HepG2 (cell line): ENCODE measurements around the gene EBPL. TPM values are rescaled to one million over a fixed set of nuclear protein-coding genes. Genes with fewer than 3 reads are reported as not detected.
A peak's percentile ranks its signal among the peaks of the same experiment; 100 is the strongest.

Source experiments
- BCL3 ChIP-seq: sonication (generic); formaldehyde crosslinking; IDR thresholded peaks from 2 replicates; pipeline ENCODE4 v1.5.1; 2020; ENCODE audit warnings: mild to moderate bottlenecking, missing genetic modification reagents, moderate library complexity
- CREB1 ChIP-seq, 2 experiments: fragments of 450-650 bp in 1 of 2; IDR thresholded peaks; 2 replicates each; pipeline ENCODE4 v1.6.1; 2016 to 2017; ENCODE audit warnings: control low read depth in 1 of 2, mild to moderate bottlenecking in 1 of 2, missing compliant biosample characterization in 1 of 2, missing genetic modification characterization in 1 of 2
- E2F1 ChIP-seq: sonication (generic); formaldehyde crosslinking; IDR thresholded peaks from 2 replicates; pipeline ENCODE4 v1.5.0; 2020; ENCODE audit warnings: missing genetic modification reagents
- GATAD2A ChIP-seq: IDR thresholded peaks from 2 replicates; pipeline ENCODE4 v1.6.1; 2016
- HBP1 ChIP-seq: IDR thresholded peaks from 2 replicates; pipeline ENCODE4 v1.6.1; 2016; ENCODE audit warnings: low read depth, control low read depth
- HMG20A ChIP-seq: IDR thresholded peaks from 2 replicates; pipeline ENCODE4 v1.6.1; 2016; ENCODE audit warnings: borderline replicate concordance
- HNF4A ChIP-seq: sonication (generic); formaldehyde crosslinking; IDR thresholded peaks from 2 replicates; pipeline ENCODE4 v1.4.0; 2020; ENCODE audit warnings: missing genetic modification reagents
- IKZF1 ChIP-seq: fragments of 450-650 bp; IDR thresholded peaks from 2 replicates; pipeline ENCODE4 v1.7.1; 2016
- PAF1 ChIP-seq: IDR thresholded peaks from 2 replicates; pipeline ENCODE4 v1.6.1; 2016; ENCODE audit warnings: missing genetic modification reagents, missing compliant biosample characterization
- SMARCE1 ChIP-seq: fragments of 450-650 bp; IDR thresholded peaks from 2 replicates; pipeline ENCODE4 v1.6.1; 2017; ENCODE audit warnings: borderline replicate concordance
- SOX5 ChIP-seq: IDR thresholded peaks from 2 replicates; pipeline ENCODE4 v1.6.1; 2016; ENCODE audit warnings: borderline replicate concordance
- THRA ChIP-seq: sonication (generic); formaldehyde crosslinking; IDR thresholded peaks from 2 replicates; pipeline ENCODE4 v1.4.0; 2020; ENCODE audit warnings: missing genetic modification reagents, borderline replicate concordance
- ZBTB10 ChIP-seq: sonication (generic); formaldehyde crosslinking; IDR thresholded peaks from 2 replicates; pipeline ENCODE4 v1.4.0; 2020; ENCODE audit warnings: missing genetic modification reagents, borderline replicate concordance
- ZFP36L2 ChIP-seq: sonication (generic); formaldehyde crosslinking; IDR thresholded peaks from 2 replicates; pipeline ENCODE4 v1.4.0; 2020; ENCODE audit warnings: missing genetic modification reagents
- ZNF101 ChIP-seq: sonication (generic); formaldehyde crosslinking; IDR thresholded peaks from 2 replicates; pipeline ENCODE4 v1.4.0; 2020; ENCODE audit warnings: mild to moderate bottlenecking, low read depth, missing genetic modification reagents, borderline replicate concordance
- ZNF205 ChIP-seq: IDR thresholded peaks from 2 replicates; pipeline ENCODE4 v1.6.1; 2018; ENCODE audit warnings: missing biosample characterization, missing genetic modification reagents
- ZNF350 ChIP-seq: sonication (generic); formaldehyde crosslinking; IDR thresholded peaks from 2 replicates; pipeline ENCODE4 v1.4.0; 2020; ENCODE audit warnings: mild to moderate bottlenecking, low read depth, missing genetic modification reagents, borderline replicate concordance
- ZNF607 ChIP-seq: sonication (generic); formaldehyde crosslinking; IDR thresholded peaks from 2 replicates; pipeline ENCODE4 v1.5.1; 2020; ENCODE audit warnings: missing genetic modification reagents, mild to moderate bottlenecking, borderline replicate concordance
- polyA plus RNA-seq, 8 experiments: library from polyadenylated mRNA; depleted of rRNA in 3 of 8; stranded (reverse) in 7 of 8; unstranded in 1 of 8; fragments of >200 nt; fragmentation: Illumina TruSeq in 4 of 8; extraction: Trizol in 4 of 8; gene quantifications; 2 replicates each; pipeline versions ENCODE4 v1.2.1 to v1.2.3, GENCODE V29; 2011 to 2016; ENCODE audit warnings: low read depth in 4 of 8, missing spikeins in 1 of 8, mixed read lengths in 1 of 8; ENCODE audit not compliant: insufficient read depth in 1 of 8
- total RNA-seq, 5 experiments: library from RNA; depleted of rRNA; stranded (reverse); fragments of >200 nt; fragmentation: Illumina TruSeq; extraction: Trizol; gene quantifications; 2 replicates each; pipeline ENCODE4 v1.2.3, GENCODE V29; 2016; ENCODE audit warnings: low read depth in 1 of 5

The EBPL gene
- total and polyA plus RNA-seq, 2 of the 13 experiments (the other 11 are each of a cell fraction or from before 2014, with no cell fraction given) = 96.5 to 152 TPM

- TF ChIP-seq ZBTB10 (CRISPR knock-in tag) = no peak
- TF ChIP-seq IKZF1 = no peak
- TF ChIP-seq ZNF101 (CRISPR knock-in tag) = no peak
- TF ChIP-seq SMARCE1 = no peak
- TF ChIP-seq PAF1 (CRISPR knock-in tag) = no peak
- TF ChIP-seq CREB1 (IDR thresholded peaks at IDR 0.05) = no peak
- TF ChIP-seq CREB1 (CRISPR knock-in tag; IDR thresholded peaks at IDR 0.05) = 0 out of 2 replicates have a peak, but pooled peaks have one; percentile 26
- peak; percentile 15; the same call in 1 of the 2 replicates for TF ChIP-seq HMG20A (CRISPR knock-in tag)
- TF ChIP-seq E2F1 (CRISPR knock-in tag) = no peak
- no peak for TF ChIP-seq ZNF350 (CRISPR knock-in tag)
- peak; percentile 39; the same call in 1 of the 2 replicates for TF ChIP-seq SOX5 (CRISPR knock-in tag)
- no peak for TF ChIP-seq ZNF607 (CRISPR knock-in tag)
- no peak for TF ChIP-seq ZNF205 (CRISPR knock-in tag)
- no peak for TF ChIP-seq BCL3 (CRISPR knock-in tag)
- peak; percentile 27; the same call in 1 of the 2 replicates for TF ChIP-seq HNF4A (CRISPR knock-in tag)
- 0 out of 2 replicates have a peak, but pooled peaks have one; percentile 20 for TF ChIP-seq THRA (CRISPR knock-in tag)
- no peak for TF ChIP-seq HBP1
- TF ChIP-seq GATAD2A (CRISPR knock-in tag) = peak; percentile 75
- no peak for TF ChIP-seq ZFP36L2 (CRISPR knock-in tag)
Observed at GRCh38 chr13:49740870-49741269, 49.6 kb upstream of the EBPL start (continued).
